ENCODE data around the gene GNL3. TPM values are rescaled to one million over a fixed set of nuclear protein-coding genes. Genes with fewer than 3 reads are reported as not detected.

The GNL3 gene
- total RNA-seq, 1 experiment from 2014 or later: 88.9 TPM

DNA sequence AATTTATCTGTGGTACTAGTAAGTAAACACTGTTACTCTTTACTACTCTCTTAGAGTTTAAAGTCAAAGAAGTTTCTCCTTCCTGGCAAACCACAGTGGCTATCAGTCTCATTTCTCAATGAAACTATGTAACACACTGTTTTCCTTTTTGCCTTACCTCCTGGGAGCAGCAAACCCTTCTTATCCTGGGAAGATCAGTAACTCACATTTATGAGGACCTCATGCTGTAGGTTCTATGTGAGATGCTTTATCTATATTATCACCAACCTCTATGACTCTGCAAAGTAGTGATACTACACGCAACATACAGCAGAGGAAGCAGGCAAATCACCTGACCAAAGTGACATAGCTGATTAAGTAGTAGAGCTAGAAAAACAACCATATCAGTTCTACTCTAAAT, 35.4 kb upstream of the GNL3 start:
- H3K4me1 ChIP-seq (ENCODE audit: control insufficient read depth, insufficient read depth, low read length): no peaks in the 10 kb centered on the region
- no TSS peak for BruUV-seq (replicated peaks)
- TF ChIP-seq SIN3A (IDR thresholded peaks at IDR 0.05; ENCODE audit: borderline replicate concordance, insufficient read depth, low read depth, low read length) (no peak), POLR2AphosphoS5 (IDR thresholded peaks at IDR 0.05; ENCODE audit: low read depth, low read length) (no peak)
- TF ChIP-seq, protein P1, sequence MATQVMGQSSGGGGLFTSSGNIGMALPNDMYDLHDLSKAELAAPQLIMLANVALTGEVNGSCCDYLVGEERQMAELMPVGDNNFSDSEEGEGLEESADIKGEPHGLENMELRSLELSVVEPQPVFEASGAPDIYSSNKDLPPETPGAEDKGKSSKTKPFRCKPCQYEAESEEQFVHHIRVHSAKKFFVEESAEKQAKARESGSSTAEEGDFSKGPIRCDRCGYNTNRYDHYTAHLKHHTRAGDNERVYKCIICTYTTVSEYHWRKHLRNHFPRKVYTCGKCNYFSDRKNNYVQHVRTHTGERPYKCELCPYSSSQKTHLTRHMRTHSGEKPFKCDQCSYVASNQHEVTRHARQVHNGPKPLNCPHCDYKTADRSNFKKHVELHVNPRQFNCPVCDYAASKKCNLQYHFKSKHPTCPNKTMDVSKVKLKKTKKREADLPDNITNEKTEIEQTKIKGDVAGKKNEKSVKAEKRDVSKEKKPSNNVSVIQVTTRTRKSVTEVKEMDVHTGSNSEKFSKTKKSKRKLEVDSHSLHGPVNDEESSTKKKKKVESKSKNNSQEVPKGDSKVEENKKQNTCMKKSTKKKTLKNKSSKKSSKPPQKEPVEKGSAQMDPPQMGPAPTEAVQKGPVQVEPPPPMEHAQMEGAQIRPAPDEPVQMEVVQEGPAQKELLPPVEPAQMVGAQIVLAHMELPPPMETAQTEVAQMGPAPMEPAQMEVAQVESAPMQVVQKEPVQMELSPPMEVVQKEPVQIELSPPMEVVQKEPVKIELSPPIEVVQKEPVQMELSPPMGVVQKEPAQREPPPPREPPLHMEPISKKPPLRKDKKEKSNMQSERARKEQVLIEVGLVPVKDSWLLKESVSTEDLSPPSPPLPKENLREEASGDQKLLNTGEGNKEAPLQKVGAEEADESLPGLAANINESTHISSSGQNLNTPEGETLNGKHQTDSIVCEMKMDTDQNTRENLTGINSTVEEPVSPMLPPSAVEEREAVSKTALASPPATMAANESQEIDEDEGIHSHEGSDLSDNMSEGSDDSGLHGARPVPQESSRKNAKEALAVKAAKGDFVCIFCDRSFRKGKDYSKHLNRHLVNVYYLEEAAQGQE (IDR thresholded peaks at IDR 0.05; ENCODE audit: insufficient read depth in 1 of 2, low read depth in 2 of 2, low read length in 1 of 2): no peak
- DNase-seq (ENCODE audit: low read depth, low spot score) (no peak), ATAC-seq (no peak)
- no peak overlapping the region for H3K27ac ChIP-seq (ENCODE audit: low read length)
- H3K4me3 ChIP-seq (ENCODE audit: low read depth in 2 of 2, low read length in 2 of 2): no peak overlapping the region
- ChIA-PET POLR2A (no interaction called here), CTCF (no interaction called here)
- peaks cover 8% of the 10 kb centered on the region for H3K36me3 ChIP-seq (ENCODE audit: control insufficient read depth, insufficient read depth, low read length)
- no peaks in the 10 kb centered on the region for H3K9me3 ChIP-seq (ENCODE audit: control insufficient read depth, insufficient read depth, low read depth, low read length)
- intact Hi-C loops (cut with micrococcal nuclease; ENCODE audit: unreplicated experiment): no loop called here
- in situ Hi-C loops (cut with HindIII; ENCODE audit: low pct_unique_long_range_greater_than_20kb, low sequenced_read_pairs): no loop called here
- no peaks in the 10 kb centered on the region for H3K27me3 ChIP-seq (ENCODE audit: control insufficient read depth, insufficient read depth, low read length)

DNA sequence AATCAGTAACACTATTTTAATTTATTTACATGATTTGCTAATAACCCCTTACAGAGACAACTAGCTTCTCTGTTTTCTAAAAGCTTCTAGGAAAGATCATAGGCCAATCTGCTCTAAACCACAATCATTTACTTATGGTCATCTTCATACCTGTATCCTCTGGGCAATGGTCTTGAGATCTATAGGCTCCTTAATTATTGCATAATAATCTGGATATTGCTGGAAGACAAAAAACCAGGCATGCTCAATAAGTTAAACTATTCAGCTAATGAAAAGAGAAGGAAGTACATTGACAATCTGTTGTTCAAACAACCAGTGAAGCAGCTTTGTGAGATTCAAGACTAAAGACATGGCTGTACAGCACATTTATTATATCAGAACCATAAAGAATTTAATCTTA, 34.2 kb upstream of the GNL3 start:
- no peak overlapping the region for H3K27ac ChIP-seq (ENCODE audit: low read length)
- in situ Hi-C loops (cut with HindIII; ENCODE audit: low pct_unique_long_range_greater_than_20kb, low sequenced_read_pairs): no loop called here
- BruUV-seq (replicated peaks): no TSS peak
- no peaks in the 10 kb centered on the region for H3K27me3 ChIP-seq (ENCODE audit: control insufficient read depth, insufficient read depth, low read length)
- intact Hi-C loops (cut with micrococcal nuclease; ENCODE audit: unreplicated experiment): no loop called here
- peaks cover 11% of the 10 kb centered on the region for H3K36me3 ChIP-seq (ENCODE audit: control insufficient read depth, insufficient read depth, low read length)
- no peaks in the 10 kb centered on the region for H3K9me3 ChIP-seq (ENCODE audit: control insufficient read depth, insufficient read depth, low read depth, low read length)
- ATAC-seq (no peak), DNase-seq (ENCODE audit: low read depth, low spot score) (no peak)
- TF ChIP-seq POLR2AphosphoS5 (IDR thresholded peaks at IDR 0.05; ENCODE audit: low read depth, low read length) (no peak), SIN3A (IDR thresholded peaks at IDR 0.05; ENCODE audit: borderline replicate concordance, insufficient read depth, low read depth, low read length) (no peak), TCF7L2 (IDR thresholded peaks at IDR 0.05; ENCODE audit: low read depth, low read length) (no peak)
- TF ChIP-seq, protein P2, sequence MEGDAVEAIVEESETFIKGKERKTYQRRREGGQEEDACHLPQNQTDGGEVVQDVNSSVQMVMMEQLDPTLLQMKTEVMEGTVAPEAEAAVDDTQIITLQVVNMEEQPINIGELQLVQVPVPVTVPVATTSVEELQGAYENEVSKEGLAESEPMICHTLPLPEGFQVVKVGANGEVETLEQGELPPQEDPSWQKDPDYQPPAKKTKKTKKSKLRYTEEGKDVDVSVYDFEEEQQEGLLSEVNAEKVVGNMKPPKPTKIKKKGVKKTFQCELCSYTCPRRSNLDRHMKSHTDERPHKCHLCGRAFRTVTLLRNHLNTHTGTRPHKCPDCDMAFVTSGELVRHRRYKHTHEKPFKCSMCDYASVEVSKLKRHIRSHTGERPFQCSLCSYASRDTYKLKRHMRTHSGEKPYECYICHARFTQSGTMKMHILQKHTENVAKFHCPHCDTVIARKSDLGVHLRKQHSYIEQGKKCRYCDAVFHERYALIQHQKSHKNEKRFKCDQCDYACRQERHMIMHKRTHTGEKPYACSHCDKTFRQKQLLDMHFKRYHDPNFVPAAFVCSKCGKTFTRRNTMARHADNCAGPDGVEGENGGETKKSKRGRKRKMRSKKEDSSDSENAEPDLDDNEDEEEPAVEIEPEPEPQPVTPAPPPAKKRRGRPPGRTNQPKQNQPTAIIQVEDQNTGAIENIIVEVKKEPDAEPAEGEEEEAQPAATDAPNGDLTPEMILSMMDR (IDR thresholded peaks at IDR 0.05): no peak
- TF ChIP-seq, protein P1 (IDR thresholded peaks at IDR 0.05; ENCODE audit: insufficient read depth in 1 of 2, low read depth in 2 of 2, low read length in 1 of 2): no peak
- ChIA-PET CTCF (no interaction called here), POLR2A (no interaction called here)
- H3K4me1 ChIP-seq (ENCODE audit: control insufficient read depth, insufficient read depth, low read length): no peaks in the 10 kb centered on the region
- H3K4me3 ChIP-seq (ENCODE audit: low read depth in 2 of 2, low read length in 2 of 2): no peak overlapping the region
